Superior temporal gyrus (tissue), 1 donor: ENCODE measurements around the gene VSTM2A.
A peak's percentile ranks its signal among the peaks of the same experiment; 100 is the strongest.
"Not testable (repeated sequence)": the region's sequence is repeated elsewhere in the genome, so short reads cannot be mapped to it uniquely, and the experiment has no call there.

Experiments used
- DNase-seq: peaks from one replicate; pipeline ENCODE4 v3.0.0-alpha.2; 2016; ENCODE audit errors: extremely low spot score

The VSTM2A gene, protein sequence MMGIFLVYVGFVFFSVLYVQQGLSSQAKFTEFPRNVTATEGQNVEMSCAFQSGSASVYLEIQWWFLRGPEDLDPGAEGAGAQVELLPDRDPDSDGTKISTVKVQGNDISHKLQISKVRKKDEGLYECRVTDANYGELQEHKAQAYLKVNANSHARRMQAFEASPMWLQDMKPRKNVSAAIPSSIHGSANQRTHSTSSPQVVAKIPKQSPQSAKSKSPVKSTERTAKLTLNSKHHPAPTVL

GRCh38 chr7:54541669-54542625 lies at the start of gene VSTM2A:
Gene VSTM2A (plus strand): TSS chr7:54542375. CDS start chr7:54542731, 356 bp downstream.
- peak; percentile 50 for DNase-seq

DNA sequence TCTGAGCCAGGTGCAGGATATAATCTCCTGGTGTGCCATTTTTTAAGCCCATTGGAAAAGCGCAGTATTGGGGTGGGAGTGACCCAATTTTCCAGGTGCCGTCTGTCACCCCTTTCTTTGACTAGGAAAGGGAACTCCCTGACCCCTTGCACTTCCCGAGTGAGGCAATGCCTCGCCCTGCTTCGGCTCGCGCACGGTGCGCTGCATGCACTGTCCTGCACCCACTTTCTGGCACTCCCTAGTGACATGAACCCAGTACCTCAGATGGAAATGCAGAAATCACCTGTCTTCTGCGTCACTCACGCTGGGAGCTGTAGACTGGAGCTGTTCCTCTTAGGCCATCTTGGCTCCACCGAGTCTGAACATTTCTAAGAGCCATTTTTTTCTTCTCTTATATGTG lies 37.6 kb upstream of the VSTM2A start:
- not testable (repeated sequence) for DNase-seq

DNA sequence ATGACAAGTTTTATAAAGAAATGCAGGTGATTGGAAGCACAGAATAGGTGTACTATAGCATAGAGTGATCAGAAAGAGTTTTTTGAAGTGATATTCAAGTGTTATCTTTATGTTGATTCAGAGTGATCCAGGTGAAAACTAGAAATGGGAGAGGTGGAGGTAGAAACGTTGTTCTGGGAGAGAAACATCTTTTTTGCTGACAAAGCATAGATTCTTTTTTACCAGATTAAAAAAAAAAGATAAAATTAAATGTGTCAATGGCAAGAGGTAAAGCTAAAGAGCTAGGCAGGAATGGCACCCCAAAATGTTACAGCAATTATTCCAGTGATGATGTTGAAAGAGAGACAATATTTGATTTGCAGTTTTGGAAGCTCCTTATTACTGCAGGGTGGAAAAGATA lies 12.6 kb upstream of the VSTM2A start:
- no peak for DNase-seq

DNA sequence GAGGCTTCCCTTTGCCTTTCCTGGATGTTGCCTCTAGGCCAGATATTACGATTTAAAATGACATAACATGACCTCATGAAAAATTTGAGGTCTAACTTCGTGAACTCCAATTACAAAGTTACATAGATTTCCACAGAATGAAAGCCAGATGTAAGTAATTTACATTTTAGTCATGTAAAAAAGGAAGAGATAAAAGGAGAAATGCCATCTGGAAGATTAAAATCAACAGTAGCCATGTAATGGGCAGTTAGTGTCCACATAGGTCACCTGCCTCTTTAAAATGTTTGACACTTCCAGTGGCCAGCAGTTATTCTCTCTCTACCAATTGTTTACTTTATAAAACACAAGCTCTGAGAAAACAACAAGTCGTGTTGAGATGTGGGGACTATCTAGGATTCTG lies 4.1 kb upstream of the VSTM2A start:
- DNase-seq, result no peak

- peak; percentile 57 for DNase-seq
These were observed 895 bp downstream of the VSTM2A start for GRCh38 chr7:54543051-54543488.

DNA sequence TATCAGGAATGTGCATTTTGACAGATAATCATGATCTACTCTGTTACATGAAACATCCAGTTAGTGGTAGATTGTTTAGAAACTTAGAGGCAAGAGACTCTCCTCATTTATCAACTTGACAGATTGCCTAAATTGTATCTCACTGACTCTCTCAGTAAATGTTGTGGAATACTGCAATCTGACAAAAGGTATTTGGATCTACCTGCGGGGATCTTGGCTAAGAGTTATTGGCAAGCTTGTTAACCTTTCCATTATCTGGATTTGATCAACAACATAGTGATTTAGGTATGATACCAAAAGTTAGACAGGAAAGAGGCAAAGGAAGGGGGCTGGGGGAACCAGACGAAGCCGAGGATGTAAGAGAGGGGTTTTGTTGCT lies 2.0 kb downstream of the VSTM2A start:
- DNase-seq, result no peak

DNA sequence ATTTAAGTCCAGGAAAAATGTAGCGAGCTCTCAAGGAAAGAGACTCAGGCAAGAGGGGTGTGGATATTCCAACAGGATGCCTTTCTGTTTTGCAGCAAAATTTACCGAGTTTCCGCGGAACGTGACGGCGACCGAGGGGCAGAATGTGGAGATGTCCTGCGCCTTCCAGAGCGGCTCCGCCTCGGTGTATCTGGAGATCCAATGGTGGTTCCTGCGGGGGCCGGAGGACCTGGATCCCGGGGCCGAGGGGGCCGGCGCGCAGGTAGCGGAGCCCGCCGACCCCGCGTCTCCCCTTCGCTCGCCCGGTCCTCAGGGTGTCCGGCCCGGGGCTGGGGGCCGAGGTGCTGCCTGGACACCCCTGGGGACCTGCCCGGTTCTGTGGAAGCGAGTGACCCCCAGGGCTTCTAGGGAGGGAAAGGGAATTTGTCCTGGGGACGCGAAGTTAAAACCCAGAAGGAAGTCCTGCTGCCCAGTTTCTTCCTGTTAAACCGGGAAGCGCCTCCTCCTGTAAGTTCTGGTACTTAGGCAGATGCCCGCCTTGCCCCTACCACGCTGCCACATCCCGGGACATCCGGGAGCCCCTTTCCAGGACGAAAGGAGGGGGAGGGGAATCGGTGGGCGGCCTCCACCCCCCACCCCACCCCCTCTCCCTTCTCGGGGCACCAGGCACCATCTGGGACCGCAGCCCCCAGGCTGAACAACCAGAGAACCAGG lies 2.5 kb downstream of the VSTM2A start:
- no peak for DNase-seq

- no peak for DNase-seq
These were observed 3.0 kb downstream of the VSTM2A start for GRCh38 chr7:54545241-54545563.

DNA sequence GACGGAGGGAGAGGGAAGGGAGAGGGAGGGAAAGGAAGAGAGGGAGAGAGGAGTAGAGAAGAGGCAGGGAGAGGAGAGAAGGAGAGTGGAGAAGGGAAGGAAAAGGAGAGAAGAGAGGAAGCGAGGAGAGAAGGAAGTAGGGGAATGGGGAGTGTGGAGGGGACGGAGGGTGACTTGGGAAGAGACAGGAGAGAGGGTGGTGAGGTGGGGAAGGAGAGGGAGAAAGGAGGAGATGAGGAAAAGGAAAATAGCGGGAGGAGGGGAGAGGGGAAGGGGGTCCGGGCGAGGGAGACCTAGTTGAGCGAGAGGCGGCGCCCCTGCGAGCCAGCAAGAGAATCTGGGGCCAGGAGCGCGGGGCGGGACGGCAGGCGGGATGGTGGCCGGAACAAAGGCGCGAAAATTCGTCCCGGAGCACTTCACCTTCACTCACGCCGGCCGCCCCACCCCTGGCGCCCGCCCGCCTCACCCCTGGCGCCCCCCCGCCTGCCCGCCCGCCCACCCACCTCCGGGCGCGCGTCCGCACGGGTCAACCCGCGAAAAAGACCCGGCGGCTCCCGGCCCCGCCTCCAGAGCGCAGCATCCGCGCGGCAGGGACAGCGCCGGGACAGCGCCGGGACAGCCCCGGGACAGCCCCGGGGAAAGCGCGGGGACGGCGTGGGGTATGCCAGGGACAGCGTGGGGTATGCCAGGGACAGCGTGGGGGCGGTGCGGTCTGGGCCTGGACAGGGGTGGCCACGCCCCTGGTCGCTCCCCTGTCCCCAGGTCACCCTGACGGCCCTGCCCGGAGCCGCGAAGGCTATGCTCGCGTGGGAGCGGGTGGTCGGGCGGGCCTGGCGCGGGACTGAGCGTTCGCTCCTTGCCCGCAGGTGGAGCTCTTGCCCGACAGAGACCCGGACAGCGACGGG lies 4.2 kb downstream of the VSTM2A start:
- DNase-seq, result no peak

DNA sequence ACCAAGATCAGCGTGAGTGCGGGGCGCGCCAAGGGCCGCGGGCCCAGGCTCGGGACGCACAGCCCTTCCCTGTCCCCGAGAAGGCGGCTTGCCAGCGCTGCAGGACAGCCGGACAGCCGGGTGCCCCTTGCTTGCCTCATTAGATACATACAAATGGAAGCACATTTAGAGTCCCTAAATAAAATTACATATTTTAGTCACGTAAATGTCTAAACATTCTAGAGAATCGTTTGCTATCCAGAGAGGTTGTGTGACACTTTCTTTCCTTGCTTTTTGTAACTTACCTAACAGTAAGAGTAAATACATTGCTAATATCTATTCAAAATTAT lies 4.8 kb downstream of the VSTM2A start:
- DNase-seq, result no peak

DNA sequence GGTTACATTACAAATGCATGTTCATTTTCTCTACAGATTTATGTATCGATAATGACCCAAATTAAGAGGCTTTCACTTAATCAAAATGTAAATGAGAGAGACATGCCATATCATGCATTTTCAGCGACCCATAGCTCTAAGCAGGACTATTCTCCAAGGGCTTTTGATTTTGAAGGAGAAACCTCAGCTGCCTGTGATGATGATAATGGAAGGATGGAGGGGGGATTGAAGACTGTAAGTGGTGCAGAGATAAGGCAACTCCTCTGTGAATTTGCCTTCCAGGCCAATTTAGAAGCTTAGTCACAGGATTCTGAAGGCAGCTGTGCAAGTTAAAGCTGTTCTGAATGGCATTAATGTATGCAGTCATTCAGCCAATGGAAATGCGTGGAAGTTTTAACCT lies 8.3 kb downstream of the VSTM2A start:
- DNase-seq, result no peak

GRCh38 chr7:54556121-54556520 lies 13.9 kb downstream of the VSTM2A start:
- no peak for DNase-seq

GRCh38 chr7:54559401-54559800 lies 17.2 kb downstream of the VSTM2A start:
- DNase-seq, result no peak

DNA sequence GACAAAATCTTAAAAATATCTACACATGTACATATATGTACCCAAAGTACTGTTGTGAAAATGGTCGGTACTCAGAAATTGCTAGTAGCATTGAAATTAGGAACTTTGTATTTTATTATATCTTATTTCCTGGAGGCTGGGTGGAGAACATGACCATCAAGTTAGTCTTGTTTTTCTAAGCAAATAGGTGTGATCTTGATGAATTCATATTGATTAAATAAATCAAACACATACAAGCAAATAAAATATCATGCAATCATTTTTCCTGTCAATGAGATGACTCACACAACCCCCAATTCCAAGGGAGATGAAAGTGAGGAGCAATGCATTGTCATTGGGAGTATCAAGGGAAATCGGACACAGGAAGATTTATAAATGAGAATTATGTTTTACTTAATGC lies 18.0 kb downstream of the VSTM2A start:
- no peak for DNase-seq

DNA sequence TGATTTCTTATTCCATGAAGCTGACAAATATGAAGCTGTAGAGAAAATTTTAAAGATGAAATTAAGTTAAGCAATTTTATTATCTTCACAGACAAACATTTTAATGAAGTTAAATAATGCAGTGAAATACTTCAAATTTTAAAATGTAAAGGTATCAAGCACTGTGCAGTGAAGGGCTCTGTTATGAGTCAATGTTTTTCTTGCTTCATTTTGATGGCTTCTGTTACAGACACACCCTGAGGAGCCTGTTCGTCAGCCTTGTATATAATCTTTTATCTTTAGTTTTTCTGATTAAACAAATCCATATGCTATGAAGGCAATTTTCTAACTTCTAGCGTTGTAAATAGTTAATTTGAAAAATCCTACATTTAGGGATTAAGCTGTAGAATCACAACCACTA lies 18.5 kb downstream of the VSTM2A start:
- no peak for DNase-seq

- DNase-seq, result no peak
These were observed 21.2 kb downstream of the VSTM2A start for GRCh38 chr7:54563329-54563916.

DNA sequence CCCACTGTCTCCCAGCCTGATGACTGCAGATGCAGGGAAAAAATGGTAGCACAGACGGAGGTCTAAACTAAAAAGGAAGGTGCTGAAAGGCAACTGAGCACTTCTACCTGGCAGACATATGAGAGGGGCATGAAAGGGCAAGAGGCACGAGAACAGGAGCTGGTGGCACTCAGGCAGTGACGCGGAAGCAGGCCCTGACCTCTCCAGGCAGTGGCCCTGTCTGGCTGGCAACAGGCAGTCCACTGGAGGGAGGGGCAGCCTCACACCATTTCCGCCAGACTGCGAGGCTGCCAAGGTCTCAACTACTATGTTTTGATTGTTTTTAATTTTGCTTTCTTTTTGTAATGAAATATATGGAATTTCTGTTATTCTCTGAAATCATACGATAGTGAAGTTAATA lies 23.3 kb downstream of the VSTM2A start:
- no peak for DNase-seq

DNA sequence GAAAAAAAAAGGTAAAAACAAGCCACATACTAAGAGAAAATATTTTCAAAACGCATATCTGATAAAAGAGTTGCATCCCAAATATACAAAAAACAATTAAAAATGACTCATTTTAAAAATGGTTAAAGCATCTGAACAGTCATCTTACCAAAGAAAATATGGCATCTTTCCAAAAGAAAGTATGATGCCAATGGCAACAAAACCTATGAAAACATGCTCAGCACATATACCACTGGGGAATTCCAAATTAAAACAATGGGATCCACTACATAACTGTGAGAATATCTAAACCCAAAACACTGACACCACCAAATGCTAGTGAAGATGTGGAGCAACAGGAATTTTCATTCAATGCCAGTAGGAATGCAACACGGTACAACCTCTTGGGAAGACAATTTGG lies 39.3 kb downstream of the VSTM2A start:
- DNase-seq, result no peak

DNA sequence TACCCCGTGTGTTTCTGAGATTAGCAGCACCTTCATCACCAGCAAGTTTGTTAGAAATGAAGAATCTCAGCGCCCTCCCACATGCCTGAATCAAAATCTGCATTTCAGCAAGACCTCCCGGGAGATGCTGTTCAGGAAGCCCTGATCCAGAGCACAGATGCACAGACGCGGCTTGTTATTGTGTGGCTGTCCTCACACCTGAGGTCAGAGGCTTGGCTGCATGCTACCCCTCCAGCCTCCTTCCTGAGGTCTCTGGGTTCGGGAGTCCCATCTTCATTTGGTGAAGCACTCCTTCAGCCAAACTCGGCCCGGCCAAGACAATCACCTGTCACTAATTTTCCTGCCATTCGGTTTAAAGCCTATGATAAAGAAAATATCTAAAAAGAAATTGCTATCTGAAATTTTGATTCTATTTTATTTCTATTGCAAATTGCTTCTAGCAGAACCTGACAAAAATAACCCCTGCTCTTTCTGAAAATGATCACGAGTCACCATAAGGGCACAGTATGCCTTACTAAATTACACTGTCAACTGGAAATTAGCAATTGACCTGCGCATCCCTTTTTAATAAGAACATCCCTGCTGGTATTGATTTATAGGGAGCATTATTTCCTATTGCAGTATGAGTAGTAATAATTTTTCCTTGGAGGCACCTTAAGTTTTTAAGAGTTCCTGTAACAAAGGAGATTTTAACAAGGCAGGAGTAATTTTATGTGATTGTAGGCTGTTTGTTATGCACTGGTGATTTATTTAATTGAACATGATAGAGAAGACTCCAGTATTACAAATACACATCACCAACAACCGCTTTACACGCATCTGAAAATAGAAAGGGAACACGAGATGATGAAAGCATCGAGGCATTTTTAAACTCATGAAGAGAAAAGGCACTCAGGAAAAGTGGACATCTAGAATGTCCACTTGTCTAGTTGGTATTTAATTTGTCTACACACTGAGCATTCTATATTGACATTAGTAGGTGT lies 49.5 kb downstream of the VSTM2A start:
- DNase-seq, result no peak

DNA sequence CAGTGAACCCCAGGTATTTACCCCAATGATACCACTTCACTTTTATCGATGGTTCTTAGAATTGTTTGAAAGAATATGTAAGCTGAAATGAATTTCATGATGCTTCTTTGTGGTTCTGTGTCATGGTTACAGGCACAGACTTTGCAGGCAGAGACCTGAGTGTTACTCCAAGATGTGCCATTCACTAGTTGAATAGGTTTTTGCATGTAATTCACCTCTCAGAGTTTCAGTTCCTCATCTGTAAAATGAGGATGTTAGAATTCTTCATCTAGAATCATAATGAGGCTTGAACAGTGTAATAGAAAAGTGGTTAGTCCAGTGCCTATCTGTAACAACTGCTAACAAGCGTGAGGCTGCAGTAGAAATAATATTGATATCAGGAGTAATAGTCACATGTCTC lies 54.6 kb downstream of the VSTM2A start:
- no peak for DNase-seq
